K562 (cell line): ENCODE results near the gene PCBP4. TPM values are rescaled to one million over a fixed set of nuclear protein-coding genes. Genes with fewer than 3 reads are reported as not detected.

ENCODE experiments used
- ARHGAP35 ChIP-seq: fragments of 450-650 bp; IDR thresholded peaks from 2 replicates; pipeline ENCODE4 v1.6.1; 2018; ENCODE audit not compliant: partially characterized antibody
- ARID1B ChIP-seq: fragments of 450-650 bp; IDR thresholded peaks from 2 replicates; pipeline ENCODE4 v1.6.1; 2016; ENCODE audit warnings: antibody characterized with exemption, mild to moderate bottlenecking, inconsistent platforms
- ARID2 ChIP-seq: fragments of 450-650 bp; IDR thresholded peaks from 2 replicates; pipeline ENCODE4 v1.6.1; 2017; ENCODE audit warnings: antibody characterized with exemption, mild to moderate bottlenecking
- CHD2 ChIP-seq: IDR thresholded peaks from 2 replicates; pipeline ENCODE4 v1.6.1; 2011; ENCODE audit warnings: low read depth, low read length
- DPF2 ChIP-seq: fragments of 450-650 bp; IDR thresholded peaks from 2 replicates; pipeline ENCODE4 v1.6.1; 2016
- EP300 ChIP-seq: IDR thresholded peaks from 2 replicates; pipeline ENCODE4 v1.6.1; 2012; ENCODE audit warnings: low read length, improper control_type of control experiment
- EZH2 ChIP-seq: IDR thresholded peaks from 2 replicates; pipeline ENCODE4 v1.6.1; 2012; ENCODE audit warnings: low read depth, mild to moderate bottlenecking, inconsistent platforms, low read length, borderline replicate concordance
- FOXK2 ChIP-seq, 2 experiments: fragments of 450-650 bp; IDR thresholded peaks in 1 of 2; conservative IDR thresholded peaks in 1 of 2; 2 replicates each; pipeline ENCODE4 v1.6.1; 2016; ENCODE audit warnings: low read depth in 2 of 2, mild to moderate bottlenecking in 1 of 2
- HDAC3 ChIP-seq: fragments of 450-650 bp; IDR thresholded peaks from 2 replicates; pipeline ENCODE4 v1.6.1; 2018; ENCODE audit warnings: borderline replicate concordance, mild to moderate bottlenecking, moderate library complexity; ENCODE audit not compliant: partially characterized antibody
- KDM5B ChIP-seq: fragments of 200-600 bp; sonication (generic); IDR thresholded peaks from 2 replicates; pipeline ENCODE4 v1.6.1; 2012; ENCODE audit warnings: low read depth, mild to moderate bottlenecking, moderate library complexity, low read length, control low read depth, inconsistent platforms; ENCODE audit not compliant: insufficient replicate concordance
- MAX ChIP-seq: sonication (generic); formaldehyde crosslinking; IDR thresholded peaks from 2 replicates; pipeline ENCODE4 v1.9.0; 2022; ENCODE audit warnings: mild to moderate bottlenecking, missing genetic modification reagents
- MCM3 ChIP-seq: fragments of 450-650 bp; IDR thresholded peaks from 2 replicates; pipeline ENCODE4 v1.6.1; 2016
- MXI1 ChIP-seq: IDR thresholded peaks from 2 replicates; pipeline ENCODE4 v1.6.1; 2011; ENCODE audit warnings: low read depth, mild to moderate bottlenecking, improper control_type of control experiment, low read length
- NFE2 ChIP-seq: IDR thresholded peaks from 2 replicates; pipeline ENCODE4 v1.6.1; 2014; ENCODE audit warnings: antibody characterized with exemption, low read depth
- NR2F6 ChIP-seq: fragments of 450-650 bp; formaldehyde crosslinking; IDR thresholded peaks from 2 replicates; pipeline ENCODE4 v1.4.0; 2020; ENCODE audit warnings: mild to moderate bottlenecking
- RBFOX2 ChIP-seq: fragments of 200-400 bp; formaldehyde crosslinking; IDR thresholded peaks from 2 replicates; pipeline ENCODE4 v1.6.1; 2017; ENCODE audit warnings: low read depth, mild to moderate bottlenecking, low read length, moderate library complexity
- YY1 ChIP-seq, 3 experiments: IDR thresholded peaks; 2 replicates each; pipeline ENCODE4 v1.6.1; 2011; ENCODE audit warnings: low read length in 2 of 3, mild to moderate bottlenecking in 2 of 3, moderate library complexity in 2 of 3, borderline replicate concordance in 1 of 3, control low read depth in 1 of 3, low read depth in 1 of 3; ENCODE audit not compliant: insufficient read depth in 3 of 3, insufficient replicate concordance in 2 of 3, control insufficient read depth in 1 of 3, insufficient read length in 1 of 3; ENCODE audit errors: extremely low read depth in 1 of 3
- ZBTB43 ChIP-seq: sonication (generic); formaldehyde crosslinking; IDR thresholded peaks from 2 replicates; pipeline ENCODE4 v1.8.0; 2023; ENCODE audit warnings: mild to moderate bottlenecking, missing genetic modification reagents
- ZBTB7A ChIP-seq: IDR thresholded peaks from 2 replicates; pipeline ENCODE4 v1.6.1; 2011; ENCODE audit warnings: low read depth, mild to moderate bottlenecking, low read length, moderate library complexity, borderline replicate concordance; ENCODE audit not compliant: control insufficient read depth
- ZNF174 ChIP-seq: fragments of 250-450 bp; sonication (Bioruptor Pico); IDR thresholded peaks from 2 replicates; pipeline ENCODE4 v1.4.0; 2020; ENCODE audit warnings: mild to moderate bottlenecking
- polyA plus RNA-seq, 8 experiments: library from polyadenylated mRNA; depleted of rRNA in 4 of 8; stranded (reverse) in 5 of 8; unstranded in 3 of 8; fragments of >200 nt; fragmentation: Nextera tagmentation in 2 of 8; fragmentation: Illumina TruSeq in 1 of 8; extraction: Ambion mirVana in 2 of 8; extraction: Trizol in 1 of 8; gene quantifications; 2 replicates each; pipeline versions ENCODE4 v1.2.1 to v1.2.3, GENCODE V29; 2011 to 2014; ENCODE audit warnings: inconsistent platforms in 1 of 8, missing spikeins in 1 of 8
- total RNA-seq, 7 experiments: library from RNA; depleted of rRNA in 6 of 7; stranded (reverse); fragments of >200 nt in 6 of 7; fragmentation: Illumina TruSeq in 2 of 7; extraction: Trizol in 2 of 7; gene quantifications; 2 replicates each; pipeline versions ENCODE4 v1.2.1 to v1.2.3, GENCODE V29; 2011 to 2021; ENCODE audit warnings: low replicate concordance in 1 of 7
- TF ChIP-seq, protein P1 (sequence below): fragments of 250-450 bp; sonication (Bioruptor Pico); IDR thresholded peaks from 2 replicates; pipeline ENCODE4 v1.5.0; 2021; ENCODE audit warnings: mild to moderate bottlenecking, moderate library complexity

The PCBP4 gene
- total and polyA plus RNA-seq, 9 of the 15 experiments (the other 6 are each of a cell fraction or from before 2014, with no cell fraction given), result 0.06 to 5.8 (median 2.6) TPM

DNA sequence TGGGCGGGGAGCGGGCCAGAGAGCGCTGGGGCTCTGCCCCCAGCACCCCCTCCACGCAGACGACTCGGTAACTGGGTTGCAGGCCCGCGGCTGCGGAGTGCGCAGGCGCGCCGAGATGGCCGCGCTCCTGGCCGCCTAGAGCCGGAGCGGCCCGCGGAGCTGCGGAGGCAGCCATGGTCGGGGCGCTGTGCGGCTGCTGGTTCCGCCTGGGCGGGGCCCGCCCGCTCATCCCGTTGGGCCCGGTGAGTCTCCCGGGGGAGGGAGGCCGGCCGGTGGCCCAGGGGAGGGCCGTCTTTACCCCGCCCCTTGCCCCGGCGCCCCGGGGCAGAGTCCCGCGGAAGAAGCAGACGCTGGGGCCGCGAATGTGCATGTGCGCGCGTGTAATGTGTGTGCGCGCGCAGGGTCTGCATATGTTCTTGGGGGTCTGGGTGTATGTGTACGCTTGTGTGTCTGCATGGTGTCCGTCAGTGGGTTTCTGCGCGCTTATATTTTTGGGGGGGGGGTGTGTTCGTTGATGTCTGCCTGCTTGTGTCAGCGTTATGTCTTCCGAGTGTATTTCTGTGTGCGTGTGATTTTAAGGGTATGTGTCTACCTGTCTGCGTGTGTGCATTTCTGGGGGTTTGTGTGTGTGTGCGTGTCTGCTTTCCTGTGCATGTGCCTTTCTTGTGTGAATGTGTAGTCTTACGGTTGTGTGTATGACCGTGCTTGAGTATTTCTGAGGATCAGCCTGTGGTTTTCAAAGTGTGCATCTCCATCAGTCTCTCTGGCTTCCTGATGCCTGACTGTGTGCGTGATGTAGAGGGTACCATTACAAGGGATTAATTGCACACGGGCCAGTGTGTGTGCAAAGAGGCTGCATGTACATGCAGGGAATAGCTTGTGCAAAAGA, 8.0 kb upstream of the PCBP4 start, which contains the start of gene ABHD14A (continued):
- TF ChIP-seq FOXK2 (conservative IDR thresholded peaks at IDR 0.05 in 1 of 2, IDR thresholded peaks at IDR 0.05 in 1 of 2; ENCODE audit: low read depth in 2 of 2) (0 out of 4 replicates have a peak, but pooled peaks of 1 of the 2 experiments have one; percentile 36), MAX (CRISPR knock-in tag) (0 out of 2 replicates have a peak, but pooled peaks have one; percentile 38), DPF2 (peak; percentile 14; the same call in 1 of the 2 replicates), ZBTB43 (CRISPR knock-in tag) (no peak), HDAC3 (no peak), MCM3 (no peak), MXI1 (no peak), EP300 (0 out of 2 replicates have a peak, but pooled peaks have one; percentile 3), ARID2 (peak; percentile 33; the same call in 1 of the 2 replicates), NFE2 (no peak), ARID1B (no peak), CHD2 (no peak), ARHGAP35 (peak; percentile 49), NR2F6 (CRISPR knock-in tag) (no peak), ZNF174 (CRISPR knock-in tag) (no peak), ZBTB7A (peak; percentile 34; the same call in 1 of the 2 replicates), RBFOX2 (peak; percentile 80), KDM5B (peak; percentile 49), YY1 (IDR thresholded peaks at IDR 0.05; ENCODE audit: borderline replicate concordance in 1 of 3, control insufficient read depth in 1 of 3, extremely low read depth in 1 of 3, insufficient read depth in 3 of 3, insufficient read length in 1 of 3, insufficient replicate concordance in 2 of 3, low read depth in 1 of 3, low read length in 2 of 3) (peak in 2 of 3 experiments; percentile 89 to 90), EZH2 (no peak)
- TF ChIP-seq, protein P1, sequence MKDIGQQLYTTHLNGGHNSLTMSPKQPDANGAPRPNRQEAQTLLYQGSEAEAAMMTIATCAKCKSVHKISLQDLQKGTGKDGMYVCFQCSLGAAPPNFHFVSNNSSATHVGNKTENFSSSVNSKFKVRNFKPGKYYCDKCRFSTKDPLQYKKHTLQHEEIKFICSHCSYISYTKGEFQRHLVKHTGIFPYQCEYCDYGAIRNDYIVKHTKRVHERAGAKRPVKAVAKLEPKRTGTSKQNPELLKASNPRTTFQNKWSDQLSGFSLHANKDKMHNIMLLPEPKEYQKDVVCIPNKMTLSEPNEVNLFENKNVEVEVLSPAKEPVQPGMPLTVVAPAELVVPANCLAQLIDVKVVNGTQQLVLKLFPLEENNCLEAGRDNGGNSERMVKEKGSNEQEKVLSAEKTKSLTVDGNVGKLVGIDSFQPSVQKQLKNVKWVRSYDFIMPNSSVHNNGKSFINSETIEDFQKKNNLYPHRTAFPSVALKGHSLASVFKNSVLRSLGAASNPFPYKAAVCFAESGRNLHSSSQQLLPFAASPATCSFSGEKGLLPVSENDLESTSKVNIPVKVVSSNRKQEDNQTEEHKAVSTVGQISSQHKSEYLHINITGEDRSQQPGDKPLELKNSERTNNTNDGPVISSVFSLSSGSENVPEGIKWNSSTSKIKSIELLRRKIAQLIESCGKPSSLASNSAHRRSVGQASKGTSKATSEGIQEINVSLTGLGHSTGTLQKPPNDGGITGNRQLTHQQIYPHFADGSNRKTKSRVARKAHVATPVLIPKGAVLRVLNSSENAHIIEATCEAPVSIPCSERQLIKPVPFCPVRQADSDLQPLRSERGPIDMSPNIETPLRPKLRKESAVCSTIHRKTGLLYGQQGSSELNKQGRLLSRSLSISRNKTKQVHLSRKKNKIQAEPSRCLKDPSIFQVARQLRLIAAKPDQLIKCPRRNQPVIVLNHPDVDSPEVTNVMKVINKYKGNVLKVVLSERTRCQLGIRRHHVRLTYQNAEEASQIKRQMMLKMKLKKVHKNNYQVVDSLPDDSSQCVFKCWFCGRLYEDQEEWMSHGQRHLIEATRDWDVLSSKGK, result no peak
